HepG2 (cell line): ENCODE data around the gene FKBP1B. TPM values are rescaled to one million over a fixed set of nuclear protein-coding genes. Genes with fewer than 3 reads are reported as not detected.

Source experiments
- ATAC-seq: fragments of 200-7000 bp; cut with Tn5 transposase; 3 replicates; pipeline ENCODE4 v1.9.1; 2020; ENCODE audit warnings: mild to moderate bottlenecking, moderate library complexity
- Bru-seq: library from RNA; stranded (reverse); fragments of 400-500 nt; gene quantifications from one replicate; lab custom pipeline; 2021; lab: Mats Ljungman, UMichigan
- BruChase-seq, 2 experiments: library from RNA; stranded (reverse); fragments of 400-500 nt; gene quantifications; one replicate each; lab custom pipeline; 2021; lab: Mats Ljungman, UMichigan
- BruUV-seq: library from RNA; stranded (reverse); fragments of 400-500 nt; replicated peaks from 2 replicates; lab custom pipeline; 2021; lab: Mats Ljungman, UMichigan
- CTCF ChIA-PET: fragments of 300-600 bp; formaldehyde crosslinking; extraction: SDS; loops from one replicate; lab custom pipeline; 2021; ENCODE audit warnings: low total read pairs, inconsistent platforms, low intra/inter-chr PET ratio; lab: Yijun Ruan, JAX
- POLR2A ChIA-PET: fragments of 350-600 bp; sonication (Branson Sonifier 250); formaldehyde crosslinking; loops from one replicate; lab custom pipeline; 2020; ENCODE audit warnings: antibody characterized with exemption, inconsistent platforms; lab: Yijun Ruan, JAX
- DNase-seq: peaks from one replicate; pipeline ENCODE4 v3.0.0-alpha.2; 2015; ENCODE audit warnings: low spot score
- FAIRE-seq: peaks from 3 replicates; lab custom pipeline; 2011; peaks lifted over from hg19 to GRCh38; lab: Jason Lieb, UNC
- H2AFZ ChIP-seq: one replicate; pipeline ENCODE4 v1.6.1; 2011; ENCODE audit warnings: low read length, inconsistent platforms
- H3K27ac ChIP-seq: fragments of 300-600 bp; 3 replicates; pipeline ENCODE4 v1.8.0; 2011; ENCODE audit warnings: mixed run types, mild to moderate bottlenecking, mixed read lengths, low read length, inconsistent platforms; ENCODE audit not compliant: insufficient read depth; ENCODE audit errors: extremely low read length
- H3K27me3 ChIP-seq, 2 experiments: fragments of 200-600 bp in 1 of 2; 2 replicates in 1 of 2; 3 replicates in 1 of 2; pipeline versions ENCODE4 v1.6.0 to v1.8.0; 2011; ENCODE audit warnings: low read length in 2 of 2, mild to moderate bottlenecking in 2 of 2, moderate library complexity in 2 of 2, inconsistent platforms in 1 of 2; ENCODE audit not compliant: insufficient read depth in 2 of 2, control insufficient read depth in 1 of 2
- H3K36me3 ChIP-seq, 2 experiments: fragments of 200-600 bp in 1 of 2; replicated peaks in 1 of 2; 2 replicates in 1 of 2; 3 replicates in 1 of 2; pipeline versions ENCODE4 v1.5.1 to v1.8.0; 2011; ENCODE audit warnings: low read length in 2 of 2, inconsistent platforms in 1 of 2; ENCODE audit not compliant: insufficient read depth in 2 of 2, control insufficient read depth in 1 of 2
- H3K4me1 ChIP-seq: 2 replicates; pipeline ENCODE4 v1.5.1; 2012; ENCODE audit warnings: low read length, inconsistent platforms; ENCODE audit not compliant: insufficient read depth
- H3K4me2 ChIP-seq: 2 replicates; pipeline ENCODE4 v1.6.0; 2011; ENCODE audit warnings: low read depth, low read length, inconsistent platforms
- H3K4me3 ChIP-seq, 3 experiments: fragments of 200-600 bp in 1 of 3; sonication (generic), shearing (Covaris generic) in 1 of 3; replicated peaks in 1 of 3; 2 replicates each; pipeline ENCODE4 v1.5.1; 2011 to 2016; ENCODE audit warnings: low read length in 3 of 3, inconsistent platforms in 2 of 3, low read depth in 2 of 3, mild to moderate bottlenecking in 2 of 3, control low read depth in 1 of 3, mixed read lengths in 1 of 3; ENCODE audit not compliant: insufficient read depth in 1 of 3
- H3K79me2 ChIP-seq: one replicate; pipeline ENCODE4 v1.6.1; 2011; ENCODE audit warnings: low read length, inconsistent platforms; ENCODE audit not compliant: insufficient read depth
- H3K9ac ChIP-seq: 2 replicates; pipeline ENCODE4 v1.6.0; 2011; ENCODE audit warnings: mild to moderate bottlenecking, low read depth, low read length, inconsistent platforms; ENCODE audit not compliant: insufficient read depth
- H3K9me3 ChIP-seq: 2 replicates; pipeline ENCODE4 v1.5.1; 2012; ENCODE audit warnings: mild to moderate bottlenecking, low read length
- H4K20me1 ChIP-seq: 2 replicates; pipeline ENCODE4 v1.6.0; 2011; ENCODE audit warnings: inconsistent platforms, mild to moderate bottlenecking, low read length, moderate library complexity; ENCODE audit not compliant: insufficient read depth
- DMAP1 ChIP-seq: IDR thresholded peaks from 2 replicates; pipeline ENCODE4 v1.6.1; 2016
- MTF2 ChIP-seq: sonication (generic); formaldehyde crosslinking; IDR thresholded peaks from 2 replicates; pipeline ENCODE4 v1.5.0; 2020; ENCODE audit warnings: missing genetic modification reagents, borderline replicate concordance
- MXI1 ChIP-seq: IDR thresholded peaks from 3 replicates; pipeline ENCODE4 v1.6.1; 2012; ENCODE audit warnings: low read depth, low read length, inconsistent platforms, borderline replicate concordance
- NFE2 ChIP-seq: sonication (generic); formaldehyde crosslinking; IDR thresholded peaks from 2 replicates; pipeline ENCODE4 v1.4.0; 2020; ENCODE audit warnings: missing genetic modification reagents
- NR2F1 ChIP-seq, 2 experiments: fragments of 450-650 bp in 1 of 2; formaldehyde crosslinking in 1 of 2; IDR thresholded peaks; 2 replicates each; pipeline versions ENCODE4 v1.5.0 to v1.6.1; 2016 to 2020; ENCODE audit warnings: mild to moderate bottlenecking in 1 of 2, missing compliant biosample characterization in 1 of 2, missing genetic modification reagents in 1 of 2, moderate library complexity in 1 of 2
- SOX6 ChIP-seq, 2 experiments: fragments of 450-650 bp in 1 of 2; sonication (generic) in 1 of 2; formaldehyde crosslinking in 1 of 2; IDR thresholded peaks; 2 replicates each; pipeline versions ENCODE4 v1.4.0 to v1.6.1; 2017 to 2020; ENCODE audit warnings: antibody characterized with exemption in 1 of 2, mild to moderate bottlenecking in 1 of 2, missing genetic modification reagents in 1 of 2
- ZNF33A ChIP-seq: sonication (generic); formaldehyde crosslinking; IDR thresholded peaks from 2 replicates; pipeline ENCODE4 v1.5.1; 2020; ENCODE audit warnings: missing genetic modification reagents, mild to moderate bottlenecking, moderate library complexity, borderline replicate concordance
- ZNF451 ChIP-seq: sonication (generic); formaldehyde crosslinking; IDR thresholded peaks from 2 replicates; pipeline ENCODE4 v1.5.0; 2020; ENCODE audit warnings: mild to moderate bottlenecking, missing genetic modification reagents
- ZNF703 ChIP-seq: sonication (generic); formaldehyde crosslinking; IDR thresholded peaks from 2 replicates; pipeline ENCODE4 v1.5.1; 2020; ENCODE audit warnings: missing genetic modification reagents, mild to moderate bottlenecking, moderate library complexity, borderline replicate concordance
- ZNF713 ChIP-seq: sonication (generic); formaldehyde crosslinking; IDR thresholded peaks from 2 replicates; pipeline ENCODE4 v1.4.0; 2020; ENCODE audit warnings: mild to moderate bottlenecking, missing genetic modification reagents
- ZNF850 ChIP-seq: sonication (generic); formaldehyde crosslinking; conservative IDR thresholded peaks from 2 replicates; pipeline ENCODE4 v1.9.0; 2021; ENCODE audit warnings: mild to moderate bottlenecking, missing genetic modification reagents
- WGBS: methylation state at CpG from one replicate; pipeline ENCODE4 v1.1.6; 2017; ENCODE audit warnings: low lambda C conversion rate; 5-methylcytosine and 5-hydroxymethylcytosine counted together
- in situ Hi-C: cut with HindIII; loops from 2 replicates; pipeline ENCODE4 v1.10.0; 2017; ENCODE audit warnings: low pct_unique_long_range_greater_than_20kb; ENCODE audit not compliant: extremely low pct_ligation_motif_present
- intact Hi-C: fragments of 100-400 bp; cut with micrococcal nuclease; formaldehyde crosslinking; loops from one replicate; pipeline ENCODE4 v1.10.0; 2022; ENCODE audit not compliant: unreplicated experiment
- long read RNA-seq, 2 experiments: library from RNA in 1 of 2; library from polyadenylated mRNA in 1 of 2; stranded (forward) in 1 of 2; unstranded in 1 of 2; transcript quantifications; one replicate each; pipeline ENCODE4 v2.0.0, GENCODE V29; 2019 to 2022
- polyA minus RNA-seq, 3 experiments: library from RNA; depleted of rRNA, polyadenylated mRNA; stranded (reverse); fragments of >200 nt; gene quantifications; 2 replicates each; pipeline ENCODE4 v1.2.3, GENCODE V29; 2011; ENCODE audit warnings: low replicate concordance in 1 of 3
- polyA plus RNA-seq, 8 experiments: library from polyadenylated mRNA; depleted of rRNA in 3 of 8; stranded (reverse) in 7 of 8; unstranded in 1 of 8; fragments of >200 nt; fragmentation: Illumina TruSeq in 4 of 8; extraction: Trizol in 4 of 8; gene quantifications; 2 replicates each; pipeline versions ENCODE4 v1.2.1 to v1.2.3, GENCODE V29; 2011 to 2016; ENCODE audit warnings: low read depth in 4 of 8, missing spikeins in 1 of 8, mixed read lengths in 1 of 8; ENCODE audit not compliant: insufficient read depth in 1 of 8
- total RNA-seq, 5 experiments: library from RNA; depleted of rRNA; stranded (reverse); fragments of >200 nt; fragmentation: Illumina TruSeq; extraction: Trizol; gene quantifications; 2 replicates each; pipeline ENCODE4 v1.2.3, GENCODE V29; 2016; ENCODE audit warnings: low read depth in 1 of 5
- TF ChIP-seq, protein P1 (sequence below): sonication (generic); IDR thresholded peaks from 2 replicates; pipeline ENCODE4 v1.6.1; 2016; ENCODE audit warnings: low read depth, borderline replicate concordance
- TF ChIP-seq, protein P2 (sequence below): sonication (generic); formaldehyde crosslinking; IDR thresholded peaks from 2 replicates; pipeline ENCODE4 v1.4.0; 2020; ENCODE audit warnings: missing genetic modification reagents

The FKBP1B gene
- total RNA-seq (2016; rRNA removed; fragmentation: Illumina TruSeq; extraction: Trizol) (35.2 and 36.8 TPM in 2 replicates), polyA plus RNA-seq (2011; rRNA removed) (96.3 and 103 TPM in 2 replicates), polyA minus RNA-seq (2011; rRNA and poly(A)+ RNA removed; ENCODE audit: low replicate concordance) (52.4 TPM in 1 of 2 replicates, not detected in the other), Bru-seq, nascent RNA (percentile 64 among the genes with signal in this experiment), BruChase-seq, experiment 1, labeled RNA remaining after a 6-hour chase (percentile 61 among the genes with signal in this experiment), BruChase-seq, experiment 2, labeled RNA remaining after a 2-hour chase (percentile 63 among the genes with signal in this experiment)
- 55.0 and 71.6 TPM in 2 replicates for total RNA-seq (2016; cell fraction: cytosol; rRNA removed; fragmentation: Illumina TruSeq; extraction: Trizol; ENCODE audit: low read depth)
- 34.9 and 36.5 TPM in 2 replicates for total RNA-seq (2016; cell fraction: insoluble cytoplasmic fraction; rRNA removed; fragmentation: Illumina TruSeq; extraction: Trizol)
- total RNA-seq (2016; cell fraction: membrane; rRNA removed; fragmentation: Illumina TruSeq; extraction: Trizol), result 58.1 and 75.9 TPM in 2 replicates
- total RNA-seq (2016; cell fraction: nucleus; rRNA removed; fragmentation: Illumina TruSeq; extraction: Trizol), result 12.0 and 18.4 TPM in 2 replicates
- polyA plus RNA-seq (2011; cell fraction: cytosol; rRNA removed), result 87.0 and 103 TPM in 2 replicates
- 33.1 and 49.7 TPM in 2 replicates for polyA plus RNA-seq (2011; cell fraction: nucleus; rRNA removed)
- 47.5 and 47.8 TPM in 2 replicates for polyA plus RNA-seq (2012)
- 73.6 and 97.4 TPM in 2 replicates for polyA plus RNA-seq (2016; cell fraction: cytosol; fragmentation: Illumina TruSeq; extraction: Trizol; ENCODE audit: low read depth)
- 41.3 and 48.9 TPM in 2 replicates for polyA plus RNA-seq (2016; cell fraction: insoluble cytoplasmic fraction; fragmentation: Illumina TruSeq; extraction: Trizol; ENCODE audit: low read depth)
- 69.3 and 86.0 TPM in 2 replicates for polyA plus RNA-seq (2016; cell fraction: membrane; fragmentation: Illumina TruSeq; extraction: Trizol; ENCODE audit: low read depth)
- 29.4 and 29.5 TPM in 2 replicates for polyA plus RNA-seq (2016; cell fraction: nucleus; fragmentation: Illumina TruSeq; extraction: Trizol; ENCODE audit: insufficient read depth, low read depth)
- polyA minus RNA-seq (2011; cell fraction: cytosol; rRNA and poly(A)+ RNA removed), result 15.2 and 16.6 TPM in 2 replicates
- polyA minus RNA-seq (2011; cell fraction: nucleus; rRNA and poly(A)+ RNA removed), result 10.4 and 15.9 TPM in 2 replicates
- long read RNA-seq, experiment 1, transcript FKBP1B-201 (4 exons, 952 nt), result minor isoform, 7 of 29 reads
- long read RNA-seq, experiment 1, transcript FKBP1B-202 (4 exons, 1,010 nt), result major isoform, 9 of 29 reads
- long read RNA-seq, experiment 1, partial matches to known transcripts, result 1 of 29 reads
- long read RNA-seq, experiment 1, other reads (novel, unspliced or antisense), result 12 of 29 reads
- long read RNA-seq, experiment 2, transcript FKBP1B-202 (4 exons, 1,010 nt), result minor isoform, 20 of 76 reads
- long read RNA-seq, experiment 2, transcript FKBP1B-201 (4 exons, 952 nt), result major isoform, 23 of 76 reads
- long read RNA-seq, experiment 2, partial matches to known transcripts, result 5 of 76 reads
- long read RNA-seq, experiment 2, other reads (novel, unspliced or antisense), result 27 of 76 reads

DNA sequence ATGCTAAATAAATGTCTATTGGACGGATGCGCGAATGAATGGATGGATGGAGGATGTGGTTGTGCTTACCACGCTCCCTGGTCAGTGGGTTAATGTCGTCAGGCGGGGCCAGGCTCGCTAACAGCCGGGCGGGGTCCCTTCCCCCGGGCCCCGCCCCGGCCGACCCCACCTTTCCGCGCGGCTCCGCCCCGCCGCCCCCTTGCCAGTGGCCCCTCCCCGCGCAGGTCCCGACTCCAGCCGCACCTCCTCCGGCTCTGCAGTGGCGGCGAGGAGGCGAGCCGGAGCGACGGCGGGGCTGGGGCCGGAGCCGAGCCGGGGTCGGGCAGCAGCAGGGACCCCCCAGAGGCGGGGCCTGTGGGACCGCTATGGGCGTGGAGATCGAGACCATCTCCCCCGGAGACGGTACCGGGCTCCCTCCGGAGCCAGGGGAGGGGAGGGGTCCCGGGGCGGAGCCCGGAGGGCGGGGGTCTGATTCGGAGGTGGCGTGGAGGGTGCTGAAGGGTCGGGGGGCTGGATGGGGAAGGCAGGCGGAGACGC lies at the start of gene FKBP1B:
Gene FKBP1B, plus strand, starts transcription at position 257 of the 537 bp plus-strand sequence. Its CDS starts 109 bp downstream, at position 366.
- FAIRE-seq (no peak), ATAC-seq (peak; percentile 41), DNase-seq (peak; percentile 60)
- ChIA-PET CTCF (no interaction called here), POLR2A (interaction anchor here (0.7 to 5.4 kb wide), 11 partner anchors 12 to 122 kb away, joined by 3 to 76 read pairs (median 10); partner anchors contain the start of genes ATAD2B, SF3B6 and TP53I3)
- H3K9me3 ChIP-seq, result no peaks in the 10 kb centered on the region
- H3K27ac ChIP-seq, result peak within 1 kb of the TSS; percentile 45
- intact Hi-C loops (no loop called here), in situ Hi-C loops (no loop called here)
- peaks cover 30% of the 10 kb centered on the region for H3K79me2 ChIP-seq
- no TSS peak for BruUV-seq
- H3K4me1 ChIP-seq, result peaks cover 69% of the 10 kb centered on the region
- peaks cover 0 to 2% of the 10 kb centered on the region in 2 experiments; a peak in 3 of 5 replicates for H3K36me3 ChIP-seq
- peak within 1 kb of the TSS; percentile 82 for H3K4me2 ChIP-seq
- no peaks in the 10 kb centered on the region; a peak in 2 of 5 replicates for H3K27me3 ChIP-seq
- peak within 1 kb of the TSS; percentile 77 for H3K9ac ChIP-seq
- no peaks in the 10 kb centered on the region for H4K20me1 ChIP-seq
- 17% methylated on average over 4 of the region's 52 CpGs for WGBS
- H3K4me3 ChIP-seq, result peak within 1 kb of the TSS; percentile 92 to 95 (median 94)
- no peak within 1 kb of the TSS for H2AFZ ChIP-seq
- TF ChIP-seq ZNF713 (CRISPR knock-in tag), result no peak
- TF ChIP-seq, protein P1, sequence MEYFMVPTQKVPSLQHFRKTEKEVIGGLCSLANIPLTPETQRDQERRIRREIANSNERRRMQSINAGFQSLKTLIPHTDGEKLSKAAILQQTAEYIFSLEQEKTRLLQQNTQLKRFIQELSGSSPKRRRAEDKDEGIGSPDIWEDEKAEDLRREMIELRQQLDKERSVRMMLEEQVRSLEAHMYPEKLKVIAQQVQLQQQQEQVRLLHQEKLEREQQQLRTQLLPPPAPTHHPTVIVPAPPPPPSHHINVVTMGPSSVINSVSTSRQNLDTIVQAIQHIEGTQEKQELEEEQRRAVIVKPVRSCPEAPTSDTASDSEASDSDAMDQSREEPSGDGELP, result no peak
- TF ChIP-seq ZNF703 (CRISPR knock-in tag), result no peak
- 0 out of 3 replicates have a peak, but pooled peaks have one; percentile 18 for TF ChIP-seq MXI1
- no peak for TF ChIP-seq ZNF850 (CRISPR knock-in tag)
- no peak for TF ChIP-seq NR2F1 (CRISPR knock-in tag; IDR thresholded peaks at IDR 0.05)
- TF ChIP-seq SOX6 (IDR thresholded peaks at IDR 0.05), result no peak
- TF ChIP-seq SOX6 (CRISPR knock-in tag; IDR thresholded peaks at IDR 0.05), result no peak
- TF ChIP-seq DMAP1 (CRISPR knock-in tag), result 0 out of 2 replicates have a peak, but pooled peaks have one; percentile 2
- TF ChIP-seq, protein P2, sequence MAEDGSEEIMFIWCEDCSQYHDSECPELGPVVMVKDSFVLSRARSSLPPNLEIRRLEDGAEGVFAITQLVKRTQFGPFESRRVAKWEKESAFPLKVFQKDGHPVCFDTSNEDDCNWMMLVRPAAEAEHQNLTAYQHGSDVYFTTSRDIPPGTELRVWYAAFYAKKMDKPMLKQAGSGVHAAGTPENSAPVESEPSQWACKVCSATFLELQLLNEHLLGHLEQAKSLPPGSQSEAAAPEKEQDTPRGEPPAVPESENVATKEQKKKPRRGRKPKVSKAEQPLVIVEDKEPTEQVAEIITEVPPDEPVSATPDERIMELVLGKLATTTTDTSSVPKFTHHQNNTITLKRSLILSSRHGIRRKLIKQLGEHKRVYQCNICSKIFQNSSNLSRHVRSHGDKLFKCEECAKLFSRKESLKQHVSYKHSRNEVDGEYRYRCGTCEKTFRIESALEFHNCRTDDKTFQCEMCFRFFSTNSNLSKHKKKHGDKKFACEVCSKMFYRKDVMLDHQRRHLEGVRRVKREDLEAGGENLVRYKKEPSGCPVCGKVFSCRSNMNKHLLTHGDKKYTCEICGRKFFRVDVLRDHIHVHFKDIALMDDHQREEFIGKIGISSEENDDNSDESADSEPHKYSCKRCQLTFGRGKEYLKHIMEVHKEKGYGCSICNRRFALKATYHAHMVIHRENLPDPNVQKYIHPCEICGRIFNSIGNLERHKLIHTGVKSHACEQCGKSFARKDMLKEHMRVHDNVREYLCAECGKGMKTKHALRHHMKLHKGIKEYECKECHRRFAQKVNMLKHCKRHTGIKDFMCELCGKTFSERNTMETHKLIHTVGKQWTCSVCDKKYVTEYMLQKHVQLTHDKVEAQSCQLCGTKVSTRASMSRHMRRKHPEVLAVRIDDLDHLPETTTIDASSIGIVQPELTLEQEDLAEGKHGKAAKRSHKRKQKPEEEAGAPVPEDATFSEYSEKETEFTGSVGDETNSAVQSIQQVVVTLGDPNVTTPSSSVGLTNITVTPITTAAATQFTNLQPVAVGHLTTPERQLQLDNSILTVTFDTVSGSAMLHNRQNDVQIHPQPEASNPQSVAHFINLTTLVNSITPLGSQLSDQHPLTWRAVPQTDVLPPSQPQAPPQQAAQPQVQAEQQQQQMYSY, result no peak
- TF ChIP-seq ZNF451 (CRISPR knock-in tag), result no peak
- TF ChIP-seq ZNF33A, result no peak
- TF ChIP-seq MTF2 (CRISPR knock-in tag), result no peak
- TF ChIP-seq NFE2 (CRISPR knock-in tag), result no peak
